MM.1S (cell line): ENCODE data around the gene RFC2.

Experiments used
- DNase-seq: peaks from one replicate; pipeline ENCODE4 v3.0.0-alpha.2; 2015
- H2AFZ ChIP-seq: fragments of 300-600 bp; sonication (generic); 2 replicates; pipeline ENCODE4 v1.6.0; 2016; ENCODE audit warnings: antibody characterized with exemption, low read length
- H3F3A ChIP-seq: fragments of 300-600 bp; sonication (generic); 2 replicates; pipeline ENCODE4 v1.6.1; 2016; ENCODE audit warnings: mild to moderate bottlenecking, antibody characterized with exemption, low read length, moderate library complexity, mixed read lengths; ENCODE audit not compliant: insufficient read depth
- H3K27ac ChIP-seq: fragments of 300-600 bp; sonication (generic); 2 replicates; pipeline ENCODE4 v1.5.1; 2016; ENCODE audit warnings: mild to moderate bottlenecking, low read length
- H3K27me3 ChIP-seq: fragments of 300-600 bp; sonication (generic); replicated peaks from 2 replicates; pipeline ENCODE4 v1.6.0; 2016; ENCODE audit warnings: low read length; ENCODE audit not compliant: insufficient read depth
- H3K36me3 ChIP-seq: fragments of 300-600 bp; sonication (generic); replicated peaks from 2 replicates; pipeline ENCODE4 v1.6.1; 2016; ENCODE audit warnings: mild to moderate bottlenecking, low read length, mixed read lengths; ENCODE audit not compliant: insufficient read depth
- H3K4me1 ChIP-seq: fragments of 300-600 bp; sonication (generic); 2 replicates; pipeline ENCODE4 v1.6.1; 2016; ENCODE audit warnings: low read length, mixed read lengths
- H3K4me2 ChIP-seq: fragments of 300-600 bp; sonication (generic); 2 replicates; pipeline ENCODE4 v1.6.0; 2016; ENCODE audit warnings: low read depth, low read length
- H3K4me3 ChIP-seq: fragments of 300-600 bp; sonication (generic); 2 replicates; pipeline ENCODE4 v1.5.1; 2016; ENCODE audit warnings: low read length, mixed read lengths
- H3K79me2 ChIP-seq: fragments of 300-600 bp; sonication (generic); 2 replicates; pipeline ENCODE4 v1.6.1; 2016; ENCODE audit warnings: mixed run types, low read length, mixed read lengths
- H3K9ac ChIP-seq: fragments of 300-600 bp; sonication (generic); 2 replicates; pipeline ENCODE4 v1.6.1; 2016; ENCODE audit warnings: low read length, mixed read lengths
- H3K9me2 ChIP-seq: fragments of 300-600 bp; sonication (generic); replicated peaks from 2 replicates; pipeline ENCODE4 v1.6.1; 2016; ENCODE audit warnings: mild to moderate bottlenecking, low read length, mixed read lengths; ENCODE audit not compliant: insufficient read depth
- H3K9me3 ChIP-seq: fragments of 300-600 bp; sonication (generic); replicated peaks from 2 replicates; pipeline ENCODE4 v1.6.1; 2016; ENCODE audit warnings: mild to moderate bottlenecking, low read length, mixed read lengths; ENCODE audit not compliant: insufficient read depth
- H4K20me1 ChIP-seq: fragments of 300-600 bp; sonication (generic); 2 replicates; pipeline ENCODE4 v1.6.1; 2016; ENCODE audit warnings: mild to moderate bottlenecking, low read length, moderate library complexity, mixed read lengths; ENCODE audit not compliant: insufficient read depth
- CTCF ChIP-seq: fragments of 300-600 bp; sonication (generic); IDR thresholded peaks from 2 replicates; pipeline ENCODE4 v1.5.1; 2016; ENCODE audit warnings: antibody characterized with exemption, low read length, mixed read lengths
- EZH2 ChIP-seq: fragments of 300-600 bp; sonication (generic); optimal IDR thresholded peaks from 2 replicates; pipeline ENCODE3; 2017; ENCODE audit warnings: low read depth, mild to moderate bottlenecking, antibody characterized with exemption, low read length, mixed read lengths
- EZH2phosphoT487 ChIP-seq: fragments of 300-600 bp; sonication (generic); IDR thresholded peaks from 2 replicates; pipeline ENCODE4 v1.6.1; 2018; ENCODE audit warnings: antibody characterized with exemption, low read length

Gene RFC2

DNA sequence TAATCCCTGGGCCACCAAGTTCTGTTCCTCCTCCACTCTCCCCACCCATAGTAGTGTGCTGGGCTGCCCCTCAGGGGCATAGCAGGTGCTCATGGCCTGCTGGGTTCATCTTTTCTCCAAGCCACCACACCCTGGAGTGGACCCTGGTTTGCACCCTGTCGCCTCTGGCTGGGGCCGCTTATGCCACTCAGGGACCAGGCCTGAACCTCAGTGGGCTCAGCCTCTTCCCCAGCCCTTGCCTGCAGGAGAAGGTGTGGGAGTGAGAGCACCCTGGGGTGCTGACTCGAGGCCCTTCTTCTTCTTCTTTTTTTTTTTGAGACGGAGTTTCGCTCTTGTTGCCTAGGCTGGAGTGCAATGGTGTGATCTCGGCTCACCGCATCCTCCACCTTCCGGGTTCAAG, 45.2 kb upstream of the RFC2 start:
- TF ChIP-seq CTCF (no peak), EZH2 (no peak), EZH2phosphoT487 (no peak)
- no peaks in the 10 kb centered on the region for H3K9me2 ChIP-seq
- no peaks in the 10 kb centered on the region for H3K79me2 ChIP-seq
- H2AFZ ChIP-seq = no peak overlapping the region
- no peaks in the 10 kb centered on the region for H3F3A ChIP-seq
- no peak overlapping the region for H3K27ac ChIP-seq
- H3K36me3 ChIP-seq = no peaks in the 10 kb centered on the region
- peaks cover 9% of the 10 kb centered on the region; the same call in 1 of the 2 replicates for H3K27me3 ChIP-seq
- no peak overlapping the region for H3K4me2 ChIP-seq
- no peak for DNase-seq
- no peaks in the 10 kb centered on the region for H4K20me1 ChIP-seq
- no peak overlapping the region for H3K4me3 ChIP-seq
- no peaks in the 10 kb centered on the region for H3K9me3 ChIP-seq
- no peak overlapping the region for H3K9ac ChIP-seq
- H3K4me1 ChIP-seq = no peaks in the 10 kb centered on the region

DNA sequence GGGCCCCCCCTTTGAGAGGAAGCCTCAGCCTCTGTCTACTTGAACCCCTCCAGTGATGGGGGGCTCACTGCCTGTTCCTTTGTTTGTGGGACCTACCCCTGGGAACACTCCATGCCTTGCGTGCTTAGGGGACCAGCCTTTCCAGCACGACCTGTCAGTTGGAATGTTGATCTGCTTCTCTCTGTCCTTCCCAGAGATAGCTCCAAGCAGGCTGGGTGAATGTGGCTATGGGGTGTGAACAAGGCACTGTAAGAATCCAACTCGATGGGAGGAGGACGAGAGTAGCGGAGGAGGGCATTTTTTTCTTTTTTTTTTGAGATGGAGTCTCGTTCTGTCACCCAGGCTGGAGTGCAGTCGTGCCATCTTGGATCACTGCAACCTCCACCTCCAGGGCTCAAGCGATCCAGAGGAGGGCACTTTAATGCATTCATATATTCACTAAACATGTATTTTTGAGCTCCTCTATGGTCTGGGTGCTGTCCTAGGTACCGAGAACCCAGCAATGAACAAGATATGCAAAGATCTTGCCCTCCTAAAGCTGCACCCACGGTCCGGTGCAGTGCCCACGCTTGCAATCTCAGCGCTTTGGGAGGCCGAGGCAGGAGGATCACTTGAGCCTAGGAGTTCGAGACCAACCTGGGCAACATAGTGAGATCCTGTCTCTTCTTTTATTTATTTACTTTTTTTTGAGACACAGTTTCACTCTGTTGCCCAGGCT, 43.5 kb upstream of the RFC2 start:
- Histone ChIP-seq H3K4me1 (no peaks in the 10 kb centered on the region), H4K20me1 (no peaks in the 10 kb centered on the region)

GRCh38 chr7:74294191-74294998, 40.2 kb upstream of the RFC2 start:
- Histone ChIP-seq H3K4me1 (no peaks in the 10 kb centered on the region), H3K9me2 (no peaks in the 10 kb centered on the region), H3K4me3 (no peak overlapping the region), H3K36me3 (no peaks in the 10 kb centered on the region), H3K4me2 (no peak overlapping the region), H3F3A (no peaks in the 10 kb centered on the region), H3K9me3 (no peaks in the 10 kb centered on the region), H3K9ac (no peak overlapping the region), H3K27ac (no peak overlapping the region), H4K20me1 (no peaks in the 10 kb centered on the region), H2AFZ (no peak overlapping the region), H3K79me2 (no peaks in the 10 kb centered on the region), H3K27me3 (peaks cover 37% of the 10 kb centered on the region)
- no peak for DNase-seq
- TF ChIP-seq EZH2phosphoT487 (no peak), EZH2 (no peak), CTCF (no peak)

More for the DNA sequence above, 43.5 kb upstream of the RFC2 start:
- Histone ChIP-seq H3K4me2 (no peak overlapping the region), H3F3A (no peaks in the 10 kb centered on the region), H3K9me3 (no peaks in the 10 kb centered on the region), H3K9me2 (no peaks in the 10 kb centered on the region), H3K9ac (no peak overlapping the region), H3K4me3 (no peak overlapping the region), H2AFZ (no peak overlapping the region), H3K27ac (no peak overlapping the region), H3K27me3 (peaks cover 23% of the 10 kb centered on the region), H3K79me2 (no peaks in the 10 kb centered on the region), H3K36me3 (no peaks in the 10 kb centered on the region)
- no peak for DNase-seq
- no peak for TF ChIP-seq EZH2phosphoT487
- no peak for TF ChIP-seq EZH2

- no peaks in the 10 kb centered on the region for H4K20me1 ChIP-seq
- H2AFZ ChIP-seq = no peak overlapping the region
- H3K27ac ChIP-seq = no peak overlapping the region
- no peaks in the 10 kb centered on the region for H3K9me3 ChIP-seq
- no peak for TF ChIP-seq CTCF
- no peak for TF ChIP-seq EZH2
- TF ChIP-seq EZH2phosphoT487 = no peak
- no peaks in the 10 kb centered on the region for H3K9me2 ChIP-seq
- H3K79me2 ChIP-seq = no peaks in the 10 kb centered on the region
- no peaks in the 10 kb centered on the region for H3F3A ChIP-seq
- H3K4me3 ChIP-seq = no peak overlapping the region
- H3K9ac ChIP-seq = no peak overlapping the region
- H3K27me3 ChIP-seq = peaks cover 37% of the 10 kb centered on the region
- DNase-seq = no peak
- no peaks in the 10 kb centered on the region for H3K36me3 ChIP-seq
- no peak overlapping the region for H3K4me2 ChIP-seq
- peaks cover 5% of the 10 kb centered on the region; the same call in 1 of the 2 replicates for H3K4me1 ChIP-seq
Measured at GRCh38 chr7:74293577-74293908, 39.3 kb upstream of the RFC2 start.
